Measurements from ENCODE around the gene RBM33.

Gene RBM33

GRCh38 chr7:155665957-155666287 lies 21.5 kb downstream of the RBM33 start:
- H3K27ac ChIP-seq (ENCODE audit: low read depth, low read length): no peak overlapping the region
- H3K4me1 ChIP-seq (ENCODE audit: insufficient read depth, low read length): peaks cover 16% of the 10 kb centered on the region
- H3K9ac ChIP-seq (ENCODE audit: low read length): no peak overlapping the region
- H3K27me3 ChIP-seq (ENCODE audit: control insufficient read depth in 1 of 2, insufficient read depth in 2 of 2, low read length in 2 of 2): no peaks in the 10 kb centered on the region
- no peaks in the 10 kb centered on the region for H3K9me3 ChIP-seq (ENCODE audit: low read length)
- no peaks in the 10 kb centered on the region for H3K36me3 ChIP-seq (ENCODE audit: insufficient read depth, low read length)
- H3K4me3 ChIP-seq (ENCODE audit: low read depth in 1 of 2, low read length in 2 of 2): no peak overlapping the region

GRCh38 chr7:155667241-155667829 lies 22.9 kb downstream of the RBM33 start:
- Histone ChIP-seq H3K9ac (ENCODE audit: low read length) (no peak overlapping the region), H3K4me1 (ENCODE audit: insufficient read depth, low read length) (peaks cover 19% of the 10 kb centered on the region), H3K27ac (ENCODE audit: low read depth, low read length) (no peak overlapping the region), H3K9me3 (ENCODE audit: low read length) (no peaks in the 10 kb centered on the region), H3K4me3 (ENCODE audit: low read depth in 1 of 2, low read length in 2 of 2) (no peak overlapping the region), H3K27me3 (ENCODE audit: control insufficient read depth in 1 of 2, insufficient read depth in 2 of 2, low read length in 2 of 2) (no peaks in the 10 kb centered on the region), H3K36me3 (ENCODE audit: insufficient read depth, low read length) (no peaks in the 10 kb centered on the region)

- Histone ChIP-seq H3K27ac (ENCODE audit: low read depth, low read length) (no peak overlapping the region), H3K4me1 (ENCODE audit: insufficient read depth, low read length) (peaks cover 19% of the 10 kb centered on the region), H3K4me3 (ENCODE audit: low read depth in 1 of 2, low read length in 2 of 2) (no peak overlapping the region), H3K27me3 (ENCODE audit: control insufficient read depth in 1 of 2, insufficient read depth in 2 of 2, low read length in 2 of 2) (no peaks in the 10 kb centered on the region), H3K36me3 (ENCODE audit: insufficient read depth, low read length) (no peaks in the 10 kb centered on the region), H3K9me3 (ENCODE audit: low read length) (no peaks in the 10 kb centered on the region), H3K9ac (ENCODE audit: low read length) (no peak overlapping the region)
Observed at GRCh38 chr7:155669717-155670505, 25.4 kb downstream of the RBM33 start.

GRCh38 chr7:155670521-155670920 lies 26.1 kb downstream of the RBM33 start:
- no peaks in the 10 kb centered on the region for H3K9me3 ChIP-seq (ENCODE audit: low read length)
- H3K36me3 ChIP-seq (ENCODE audit: insufficient read depth, low read length): no peaks in the 10 kb centered on the region
- H3K4me1 ChIP-seq (ENCODE audit: insufficient read depth, low read length): peaks cover 19% of the 10 kb centered on the region
- H3K4me3 ChIP-seq (ENCODE audit: low read depth in 1 of 2, low read length in 2 of 2): no peak overlapping the region
- H3K27me3 ChIP-seq (ENCODE audit: control insufficient read depth in 1 of 2, insufficient read depth in 2 of 2, low read length in 2 of 2): no peaks in the 10 kb centered on the region
- no peak overlapping the region for H3K27ac ChIP-seq (ENCODE audit: low read depth, low read length)
- H3K9ac ChIP-seq (ENCODE audit: low read length): no peak overlapping the region

GRCh38 chr7:155674556-155674955 lies 30.1 kb downstream of the RBM33 start:
- H3K27me3 ChIP-seq (ENCODE audit: control insufficient read depth in 1 of 2, insufficient read depth in 2 of 2, low read length in 2 of 2): no peaks in the 10 kb centered on the region
- H3K36me3 ChIP-seq (ENCODE audit: insufficient read depth, low read length): peaks cover 5% of the 10 kb centered on the region
- H3K4me3 ChIP-seq (ENCODE audit: low read depth in 1 of 2, low read length in 2 of 2): no peak overlapping the region
- no peak overlapping the region for H3K27ac ChIP-seq (ENCODE audit: low read depth, low read length)
- no peak overlapping the region for H3K9ac ChIP-seq (ENCODE audit: low read length)
- peaks cover 17% of the 10 kb centered on the region for H3K4me1 ChIP-seq (ENCODE audit: insufficient read depth, low read length)
- H3K9me3 ChIP-seq (ENCODE audit: low read length): no peaks in the 10 kb centered on the region

- peaks cover 16% of the 10 kb centered on the region for H3K36me3 ChIP-seq (ENCODE audit: insufficient read depth, low read length)
- H3K27ac ChIP-seq (ENCODE audit: low read depth, low read length): no peak overlapping the region
- H3K4me3 ChIP-seq (ENCODE audit: low read depth in 1 of 2, low read length in 2 of 2): no peak overlapping the region
- H3K4me1 ChIP-seq (ENCODE audit: insufficient read depth, low read length): peaks cover 2% of the 10 kb centered on the region
- no peaks in the 10 kb centered on the region for H3K27me3 ChIP-seq (ENCODE audit: control insufficient read depth in 1 of 2, insufficient read depth in 2 of 2, low read length in 2 of 2)
- H3K9me3 ChIP-seq (ENCODE audit: low read length): no peaks in the 10 kb centered on the region
- no peak overlapping the region for H3K9ac ChIP-seq (ENCODE audit: low read length)
Observed at GRCh38 chr7:155676052-155676451, 31.6 kb downstream of the RBM33 start.

- Histone ChIP-seq H3K36me3 (ENCODE audit: insufficient read depth, low read length) (peaks cover 19% of the 10 kb centered on the region), H3K4me3 (ENCODE audit: low read depth in 1 of 2, low read length in 2 of 2) (no peak overlapping the region), H3K27ac (ENCODE audit: low read depth, low read length) (no peak overlapping the region), H3K9me3 (ENCODE audit: low read length) (no peaks in the 10 kb centered on the region), H3K4me1 (ENCODE audit: insufficient read depth, low read length) (no peaks in the 10 kb centered on the region), H3K9ac (ENCODE audit: low read length) (no peak overlapping the region), H3K27me3 (ENCODE audit: control insufficient read depth in 1 of 2, insufficient read depth in 2 of 2, low read length in 2 of 2) (no peaks in the 10 kb centered on the region)
Observed at GRCh38 chr7:155677688-155678087, 33.2 kb downstream of the RBM33 start.

GRCh38 chr7:155680124-155680523 lies 35.7 kb downstream of the RBM33 start:
- Histone ChIP-seq H3K9me3 (ENCODE audit: low read length) (no peaks in the 10 kb centered on the region), H3K27ac (ENCODE audit: low read depth, low read length) (no peak overlapping the region), H3K4me3 (ENCODE audit: low read depth in 1 of 2, low read length in 2 of 2) (no peak overlapping the region), H3K27me3 (ENCODE audit: control insufficient read depth in 1 of 2, insufficient read depth in 2 of 2, low read length in 2 of 2) (no peaks in the 10 kb centered on the region), H3K4me1 (ENCODE audit: insufficient read depth, low read length) (peaks cover 13% of the 10 kb centered on the region), H3K36me3 (ENCODE audit: insufficient read depth, low read length) (peaks cover 30% of the 10 kb centered on the region), H3K9ac (ENCODE audit: low read length) (no peak overlapping the region)

GRCh38 chr7:155680864-155681263 lies 36.4 kb downstream of the RBM33 start:
- Histone ChIP-seq H3K4me1 (ENCODE audit: insufficient read depth, low read length) (peaks cover 13% of the 10 kb centered on the region), H3K27me3 (ENCODE audit: control insufficient read depth in 1 of 2, insufficient read depth in 2 of 2, low read length in 2 of 2) (no peaks in the 10 kb centered on the region), H3K36me3 (ENCODE audit: insufficient read depth, low read length) (peaks cover 30% of the 10 kb centered on the region), H3K9me3 (ENCODE audit: low read length) (no peaks in the 10 kb centered on the region), H3K4me3 (ENCODE audit: low read depth in 1 of 2, low read length in 2 of 2) (no peak overlapping the region), H3K27ac (ENCODE audit: low read depth, low read length) (no peak overlapping the region), H3K9ac (ENCODE audit: low read length) (no peak overlapping the region)

- Histone ChIP-seq H3K27me3 (ENCODE audit: control insufficient read depth in 1 of 2, insufficient read depth in 2 of 2, low read length in 2 of 2) (no peaks in the 10 kb centered on the region), H3K4me3 (ENCODE audit: low read depth in 1 of 2, low read length in 2 of 2) (no peak overlapping the region), H3K27ac (ENCODE audit: low read depth, low read length) (no peak overlapping the region), H3K36me3 (ENCODE audit: insufficient read depth, low read length) (peaks cover 30% of the 10 kb centered on the region), H3K4me1 (ENCODE audit: insufficient read depth, low read length) (peaks cover 13% of the 10 kb centered on the region), H3K9me3 (ENCODE audit: low read length) (no peaks in the 10 kb centered on the region), H3K9ac (ENCODE audit: low read length) (no peak overlapping the region)
Observed at GRCh38 chr7:155681663-155682062, 37.2 kb downstream of the RBM33 start.

- Histone ChIP-seq H3K4me3 (ENCODE audit: low read depth in 1 of 2, low read length in 2 of 2) (no peak overlapping the region), H3K27me3 (ENCODE audit: control insufficient read depth in 1 of 2, insufficient read depth in 2 of 2, low read length in 2 of 2) (no peaks in the 10 kb centered on the region), H3K4me1 (ENCODE audit: insufficient read depth, low read length) (peaks cover 13% of the 10 kb centered on the region), H3K27ac (ENCODE audit: low read depth, low read length) (no peak overlapping the region), H3K9me3 (ENCODE audit: low read length) (no peaks in the 10 kb centered on the region), H3K9ac (ENCODE audit: low read length) (no peak overlapping the region), H3K36me3 (ENCODE audit: insufficient read depth, low read length) (peaks cover 30% of the 10 kb centered on the region)
Observed at GRCh38 chr7:155682484-155682883, 38.0 kb downstream of the RBM33 start.

GRCh38 chr7:155683098-155683497 lies 38.6 kb downstream of the RBM33 start:
- peaks cover 13% of the 10 kb centered on the region for H3K4me1 ChIP-seq (ENCODE audit: insufficient read depth, low read length)

More at GRCh38 chr7:155683098-155683497, 38.6 kb downstream of the RBM33 start:
- Histone ChIP-seq H3K36me3 (ENCODE audit: insufficient read depth, low read length) (peaks cover 30% of the 10 kb centered on the region), H3K9me3 (ENCODE audit: low read length) (no peaks in the 10 kb centered on the region), H3K27me3 (ENCODE audit: control insufficient read depth in 1 of 2, insufficient read depth in 2 of 2, low read length in 2 of 2) (no peaks in the 10 kb centered on the region), H3K9ac (ENCODE audit: low read length) (no peak overlapping the region), H3K4me3 (ENCODE audit: low read depth in 1 of 2, low read length in 2 of 2) (no peak overlapping the region), H3K27ac (ENCODE audit: low read depth, low read length) (no peak overlapping the region)

Data from muscle layer of colon (tissue), 2 donors.